HepG2 (cell line): ENCODE measurements around the gene PDGFA.

Source experiments
- MIER2 ChIP-seq: IDR thresholded peaks from 2 replicates; pipeline ENCODE4 v1.6.1; 2016; ENCODE audit warnings: missing biosample characterization, missing genetic modification reagents
- POLR2A ChIP-seq, 2 experiments: IDR thresholded peaks; 2 replicates each; pipeline ENCODE4 v1.6.1; 2011; ENCODE audit warnings: low read depth in 2 of 2, low read length in 2 of 2, mild to moderate bottlenecking in 1 of 2, moderate library complexity in 1 of 2; ENCODE audit not compliant: insufficient read depth in 1 of 2
- ZNF788 ChIP-seq: sonication (generic); formaldehyde crosslinking; IDR thresholded peaks from 2 replicates; pipeline ENCODE4 v1.5.0; 2020; ENCODE audit warnings: mild to moderate bottlenecking, missing genetic modification reagents, borderline replicate concordance

DNA sequence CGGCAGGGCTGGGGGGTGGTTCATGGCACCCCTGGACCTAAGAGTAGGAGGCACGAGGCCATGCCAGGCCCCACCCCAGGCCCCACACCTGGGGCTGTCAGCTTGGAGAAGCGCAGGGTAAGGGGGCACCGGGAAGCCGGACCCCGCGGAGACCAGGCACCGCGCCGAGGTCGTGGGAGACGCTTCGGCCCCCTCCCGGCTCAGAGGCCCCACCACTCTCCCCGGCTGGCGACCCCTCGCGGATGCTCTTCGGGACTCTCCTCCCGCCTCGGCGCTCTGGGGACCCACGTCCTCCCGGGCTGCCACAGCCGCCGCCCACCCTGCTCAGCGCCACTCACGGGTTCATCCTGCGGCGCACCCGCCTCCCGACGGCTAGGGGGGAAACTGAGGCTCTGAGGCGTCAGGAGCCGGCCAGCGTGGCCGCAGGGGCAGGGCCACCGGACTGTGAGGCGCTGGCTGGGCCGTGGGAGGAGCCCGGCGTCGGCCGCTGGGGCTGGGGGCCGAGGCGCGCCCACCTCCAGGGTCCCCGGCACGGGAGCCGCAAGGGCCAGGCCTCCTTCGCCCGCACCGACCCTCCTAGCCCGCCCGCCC, 25.9 kb downstream of the PDGFA start:
- TF ChIP-seq ZNF788 (CRISPR knock-in tag) (no peak), MIER2 (CRISPR knock-in tag) (no peak), POLR2A (IDR thresholded peaks at IDR 0.05; ENCODE audit: insufficient read depth in 1 of 2, low read depth in 2 of 2, low read length in 2 of 2) (no peak)
